ENCODE results near the gene AVPR2. TPM values are rescaled to one million over a fixed set of nuclear protein-coding genes. Genes with fewer than 3 reads are reported as not detected.
A peak's percentile ranks its signal among the peaks of the same experiment; 100 is the strongest.

Gene AVPR2
- total RNA-seq, 1 donor from 2014 or later = not detected

DNA sequence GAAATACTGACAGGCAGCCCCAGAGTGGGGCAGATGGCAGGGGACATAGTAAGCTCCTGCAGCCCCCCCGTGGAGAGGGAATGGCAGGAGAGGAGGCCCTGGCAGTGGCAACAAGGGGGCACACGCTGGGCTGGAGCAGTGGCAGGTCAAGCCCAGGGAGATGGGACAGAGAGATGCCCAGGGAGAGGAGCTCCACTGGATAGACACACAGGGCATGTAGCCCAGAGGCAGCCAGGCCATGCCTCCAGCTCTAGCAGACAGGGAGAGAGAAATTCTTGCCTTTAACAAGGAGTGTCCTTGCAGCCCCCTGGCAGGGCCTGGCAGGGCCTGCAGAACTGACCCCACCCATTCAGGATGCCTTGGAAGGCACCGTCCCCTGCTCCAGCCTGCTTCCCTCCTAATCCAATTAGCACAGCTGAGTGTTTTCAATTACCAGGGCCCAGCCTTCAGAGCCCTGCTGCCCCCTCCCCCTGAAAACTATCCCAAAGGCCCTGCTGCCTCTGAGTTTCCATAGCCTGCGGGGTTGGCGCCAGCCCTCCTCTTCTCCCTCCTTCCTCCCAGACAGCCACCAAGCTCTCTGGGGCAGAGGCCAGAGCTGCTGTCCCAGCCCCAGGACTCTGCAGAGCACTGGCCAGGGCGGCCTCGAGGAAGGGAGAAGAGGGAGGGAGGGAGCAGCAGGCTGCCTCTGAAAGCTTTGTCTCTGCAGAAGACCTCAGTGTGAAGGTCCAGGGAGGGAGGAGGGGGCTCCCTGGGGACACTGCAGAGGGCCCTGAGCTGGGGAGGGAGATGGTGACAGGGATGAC lies 31.0 kb upstream of the AVPR2 start:
- peaks cover 5% of the 10 kb centered on the region for H3K9me3 Mint-ChIP-seq (ENCODE audit: low read depth)
- H3K27ac Mint-ChIP-seq (ENCODE audit: unreplicated experiment) = no peak overlapping the region
- H3K4me3 Mint-ChIP-seq (ENCODE audit: unreplicated experiment) = no peak overlapping the region
- H3K27me3 Mint-ChIP-seq (ENCODE audit: low read depth) = peaks cover 4% of the 10 kb centered on the region
- TF ChIP-seq, protein P1, sequence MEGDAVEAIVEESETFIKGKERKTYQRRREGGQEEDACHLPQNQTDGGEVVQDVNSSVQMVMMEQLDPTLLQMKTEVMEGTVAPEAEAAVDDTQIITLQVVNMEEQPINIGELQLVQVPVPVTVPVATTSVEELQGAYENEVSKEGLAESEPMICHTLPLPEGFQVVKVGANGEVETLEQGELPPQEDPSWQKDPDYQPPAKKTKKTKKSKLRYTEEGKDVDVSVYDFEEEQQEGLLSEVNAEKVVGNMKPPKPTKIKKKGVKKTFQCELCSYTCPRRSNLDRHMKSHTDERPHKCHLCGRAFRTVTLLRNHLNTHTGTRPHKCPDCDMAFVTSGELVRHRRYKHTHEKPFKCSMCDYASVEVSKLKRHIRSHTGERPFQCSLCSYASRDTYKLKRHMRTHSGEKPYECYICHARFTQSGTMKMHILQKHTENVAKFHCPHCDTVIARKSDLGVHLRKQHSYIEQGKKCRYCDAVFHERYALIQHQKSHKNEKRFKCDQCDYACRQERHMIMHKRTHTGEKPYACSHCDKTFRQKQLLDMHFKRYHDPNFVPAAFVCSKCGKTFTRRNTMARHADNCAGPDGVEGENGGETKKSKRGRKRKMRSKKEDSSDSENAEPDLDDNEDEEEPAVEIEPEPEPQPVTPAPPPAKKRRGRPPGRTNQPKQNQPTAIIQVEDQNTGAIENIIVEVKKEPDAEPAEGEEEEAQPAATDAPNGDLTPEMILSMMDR (IDR thresholded peaks at IDR 0.05) = no peak
- DNase-seq (ENCODE audit: low spot score) = peak; percentile 72
- no peaks in the 10 kb centered on the region for H3K36me3 Mint-ChIP-seq (ENCODE audit: low read depth)
- no peaks in the 10 kb centered on the region for H3K4me1 Mint-ChIP-seq (ENCODE audit: low read depth)

DNA sequence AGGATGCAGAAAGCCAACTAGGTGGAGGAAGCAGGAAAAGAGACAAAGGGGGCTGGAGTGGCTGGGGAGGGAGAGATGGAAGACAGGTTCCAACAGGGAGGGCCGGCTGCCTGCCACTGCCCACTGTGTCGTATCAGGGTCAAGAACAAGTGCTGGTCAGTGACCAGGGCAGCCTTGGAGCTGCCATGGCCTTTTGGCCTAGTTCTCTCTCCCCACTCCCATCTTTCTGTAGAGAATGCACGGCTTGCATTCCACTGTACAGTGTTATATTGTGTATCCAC lies 30.4 kb upstream of the AVPR2 start:
- peak; percentile 54 for DNase-seq (ENCODE audit: low spot score)
- Mint-ChIP-seq H3K27me3 (ENCODE audit: low read depth) (peaks cover 4% of the 10 kb centered on the region), H3K4me1 (ENCODE audit: low read depth) (no peaks in the 10 kb centered on the region), H3K36me3 (ENCODE audit: low read depth) (no peaks in the 10 kb centered on the region), H3K27ac (ENCODE audit: unreplicated experiment) (no peak overlapping the region), H3K4me3 (ENCODE audit: unreplicated experiment) (no peak overlapping the region), H3K9me3 (ENCODE audit: low read depth) (peaks cover 5% of the 10 kb centered on the region)
- TF ChIP-seq, protein P1 (IDR thresholded peaks at IDR 0.05) = no peak

DNA sequence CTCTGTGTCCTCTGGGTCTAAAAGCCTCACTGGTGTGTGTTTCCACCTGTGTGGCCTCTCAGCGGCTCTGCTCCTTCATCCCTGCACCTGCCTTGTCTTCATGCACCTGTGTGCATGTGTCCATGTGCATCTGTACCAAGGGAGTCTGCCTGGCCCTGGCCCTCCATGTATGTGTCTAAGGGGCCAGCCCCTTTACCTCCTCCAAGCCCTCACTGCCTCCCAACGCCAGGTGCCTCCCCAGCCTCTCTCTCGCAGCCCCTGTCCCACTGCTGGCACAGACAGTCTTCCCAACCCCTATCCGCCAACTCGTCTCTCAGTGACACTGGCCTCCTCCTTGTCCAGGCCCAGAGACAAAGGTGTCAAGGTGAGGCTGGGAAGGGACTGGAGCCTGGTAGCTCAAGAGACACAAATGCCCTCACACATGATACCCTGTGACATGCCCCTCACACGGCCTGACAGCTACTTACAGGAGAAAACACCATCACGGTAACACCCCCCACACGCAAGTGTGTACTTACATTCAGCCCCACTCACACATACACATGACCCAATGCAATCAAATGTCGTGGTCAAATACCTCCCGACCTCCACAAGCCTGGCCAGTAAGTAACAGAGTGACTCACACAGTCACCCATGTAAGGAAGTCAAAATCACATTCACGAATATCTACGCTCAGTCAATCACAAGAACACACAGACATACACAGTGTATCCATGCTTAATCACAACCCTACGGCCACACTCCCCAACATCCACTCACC lies 29.9 kb upstream of the AVPR2 start:
- TF ChIP-seq, protein P1 (IDR thresholded peaks at IDR 0.05) = no peak
- H3K36me3 Mint-ChIP-seq (ENCODE audit: low read depth) = no peaks in the 10 kb centered on the region
- peak; percentile 78 for DNase-seq (ENCODE audit: low spot score)
- peaks cover 5% of the 10 kb centered on the region for H3K9me3 Mint-ChIP-seq (ENCODE audit: low read depth)
- no peak overlapping the region for H3K27ac Mint-ChIP-seq (ENCODE audit: unreplicated experiment)
- H3K4me3 Mint-ChIP-seq (ENCODE audit: unreplicated experiment) = no peak overlapping the region
- peaks cover 4% of the 10 kb centered on the region for H3K27me3 Mint-ChIP-seq (ENCODE audit: low read depth)
- no peaks in the 10 kb centered on the region for H3K4me1 Mint-ChIP-seq (ENCODE audit: low read depth)

GRCh38 chrX:153875391-153876111 lies 28.9 kb upstream of the AVPR2 start:
- TF ChIP-seq, protein P1 (IDR thresholded peaks at IDR 0.05) = no peak
- DNase-seq (ENCODE audit: low spot score) = peak; percentile 88
- Mint-ChIP-seq H3K27me3 (ENCODE audit: low read depth) (peaks cover 4% of the 10 kb centered on the region), H3K36me3 (ENCODE audit: low read depth) (no peaks in the 10 kb centered on the region), H3K27ac (ENCODE audit: unreplicated experiment) (no peak overlapping the region), H3K4me3 (ENCODE audit: unreplicated experiment) (no peak overlapping the region), H3K9me3 (ENCODE audit: low read depth) (peaks cover 5% of the 10 kb centered on the region), H3K4me1 (ENCODE audit: low read depth) (no peaks in the 10 kb centered on the region)

DNA sequence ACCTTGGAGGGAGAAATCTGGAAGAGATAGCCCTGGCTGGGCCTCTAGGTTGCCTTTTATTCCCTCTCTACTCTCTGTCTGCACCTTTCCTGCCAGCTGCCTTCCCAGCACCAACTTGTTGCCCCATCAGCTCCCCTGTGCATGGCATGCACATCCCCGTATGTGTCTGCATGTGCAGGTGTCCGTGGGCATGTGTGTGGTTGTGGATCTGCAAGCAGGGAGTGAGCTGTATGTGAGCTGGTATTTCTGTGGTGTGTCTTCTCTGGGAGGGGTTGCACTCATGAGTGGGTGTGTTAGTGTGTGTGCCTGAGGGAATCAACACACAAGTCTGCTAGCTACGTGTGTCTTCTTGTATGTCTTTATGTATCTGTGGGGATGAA lies 28.4 kb upstream of the AVPR2 start:
- peak; percentile 52 for DNase-seq (ENCODE audit: low spot score)
- no peak overlapping the region for H3K27ac Mint-ChIP-seq (ENCODE audit: unreplicated experiment)
- H3K4me3 Mint-ChIP-seq (ENCODE audit: unreplicated experiment) = no peak overlapping the region
- H3K27me3 Mint-ChIP-seq (ENCODE audit: low read depth) = peaks cover 4% of the 10 kb centered on the region
- H3K4me1 Mint-ChIP-seq (ENCODE audit: low read depth) = no peaks in the 10 kb centered on the region
- TF ChIP-seq, protein P1 (IDR thresholded peaks at IDR 0.05) = no peak
- H3K36me3 Mint-ChIP-seq (ENCODE audit: low read depth) = no peaks in the 10 kb centered on the region
- peaks cover 5% of the 10 kb centered on the region for H3K9me3 Mint-ChIP-seq (ENCODE audit: low read depth)

All from chondrocyte (in vitro differentiated cells).